ENCODE data around the gene PBRM1.

DNA sequence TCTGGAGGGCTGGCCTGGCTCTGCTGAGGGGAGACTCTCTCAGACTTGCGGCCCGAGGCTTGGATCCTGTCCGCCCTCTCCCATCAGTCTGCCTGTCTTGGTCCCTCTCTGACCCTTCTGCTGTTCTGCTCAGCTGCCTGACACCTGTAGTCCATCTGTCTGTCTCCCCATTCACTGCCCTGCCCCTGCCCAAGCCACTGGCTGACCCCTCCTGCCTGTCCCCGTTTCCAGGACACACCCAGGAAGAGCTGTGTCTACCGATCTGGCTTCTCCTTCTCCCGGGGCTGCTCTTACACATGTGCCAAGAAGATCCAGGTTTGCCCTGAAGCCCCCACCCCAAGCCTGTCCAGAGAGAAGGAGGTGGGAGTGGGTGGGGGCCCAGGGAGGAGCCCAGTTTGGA is 170.5 kb downstream of the PBRM1 start:
- TF ChIP-seq, protein P1, sequence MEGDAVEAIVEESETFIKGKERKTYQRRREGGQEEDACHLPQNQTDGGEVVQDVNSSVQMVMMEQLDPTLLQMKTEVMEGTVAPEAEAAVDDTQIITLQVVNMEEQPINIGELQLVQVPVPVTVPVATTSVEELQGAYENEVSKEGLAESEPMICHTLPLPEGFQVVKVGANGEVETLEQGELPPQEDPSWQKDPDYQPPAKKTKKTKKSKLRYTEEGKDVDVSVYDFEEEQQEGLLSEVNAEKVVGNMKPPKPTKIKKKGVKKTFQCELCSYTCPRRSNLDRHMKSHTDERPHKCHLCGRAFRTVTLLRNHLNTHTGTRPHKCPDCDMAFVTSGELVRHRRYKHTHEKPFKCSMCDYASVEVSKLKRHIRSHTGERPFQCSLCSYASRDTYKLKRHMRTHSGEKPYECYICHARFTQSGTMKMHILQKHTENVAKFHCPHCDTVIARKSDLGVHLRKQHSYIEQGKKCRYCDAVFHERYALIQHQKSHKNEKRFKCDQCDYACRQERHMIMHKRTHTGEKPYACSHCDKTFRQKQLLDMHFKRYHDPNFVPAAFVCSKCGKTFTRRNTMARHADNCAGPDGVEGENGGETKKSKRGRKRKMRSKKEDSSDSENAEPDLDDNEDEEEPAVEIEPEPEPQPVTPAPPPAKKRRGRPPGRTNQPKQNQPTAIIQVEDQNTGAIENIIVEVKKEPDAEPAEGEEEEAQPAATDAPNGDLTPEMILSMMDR (IDR thresholded peaks at IDR 0.05) = no peak
- no peak for TF ChIP-seq POLR2A (IDR thresholded peaks at IDR 0.05)

Measured in thyroid gland (tissue), 4 donors.